ENCODE results near the gene PDIA5. TPM values are rescaled to one million over a fixed set of nuclear protein-coding genes. Genes with fewer than 3 reads are reported as not detected.

The PDIA5 gene
- polyA plus RNA-seq, 1 donor (not counting 4 experiments of a cell fraction or from before 2014, with no cell fraction given): 29.8 TPM

GRCh38 chr3:123100193-123100776 lies 33.5 kb downstream of the PDIA5 start:
- no peak overlapping the region for H3K4me3 ChIP-seq (ENCODE audit: control insufficient read depth in 2 of 3, extremely low read depth in 1 of 3, insufficient read depth in 2 of 3, low read depth in 1 of 3, low read length in 3 of 3)
- dilution Hi-C loops (cut with MboI; ENCODE audit: extremely low pct_ligation_motif_present, low sequenced_read_pairs): no loop called here
- no peaks in the 10 kb centered on the region for H3K4me1 ChIP-seq (ENCODE audit: control insufficient read depth, extremely low read depth, insufficient read depth, low read length)
- H3K9ac ChIP-seq (ENCODE audit: control insufficient read depth, extremely low read depth, insufficient read depth, low read length): no peak overlapping the region
- no peaks in the 10 kb centered on the region for H3K9me1 ChIP-seq (ENCODE audit: control insufficient read depth, extremely low read depth, insufficient read depth, low read length)
- DNase-seq (ENCODE audit: low read depth, low spot score): no peak
- no peak overlapping the region for H3K4me2 ChIP-seq (ENCODE audit: control insufficient read depth, extremely low read depth, insufficient read depth, low read depth, low read length)
- H4K20me1 ChIP-seq (ENCODE audit: control insufficient read depth, extremely low read depth, insufficient read depth, low read length): peaks cover 3% of the 10 kb centered on the region
- H3K79me2 ChIP-seq (ENCODE audit: control insufficient read depth, insufficient read depth, low read length): peaks cover 8% of the 10 kb centered on the region
- H3K36me3 ChIP-seq (ENCODE audit: control insufficient read depth in 2 of 2, extremely low read depth in 1 of 2, insufficient read depth in 2 of 2, low read length in 2 of 2): peaks cover 33 to 47% of the 10 kb centered on the region in 2 experiments
- no peaks in the 10 kb centered on the region for H3K27me3 ChIP-seq (ENCODE audit: control insufficient read depth, extremely low read depth, insufficient read depth, low read length)
- no peaks in the 10 kb centered on the region for H3K9me3 ChIP-seq (ENCODE audit: control insufficient read depth, low read depth, low read length)
- TF ChIP-seq CTCF (optimal IDR thresholded peaks at IDR 0.05 in 1 of 3, IDR thresholded peaks at IDR 0.05 in 1 of 3, conservative IDR thresholded peaks at IDR 0.05 in 1 of 3; ENCODE audit: extremely low read depth in 1 of 3, insufficient read depth in 2 of 3, low read length in 3 of 3) (no peak), EZH2 (IDR thresholded peaks at IDR 0.05; ENCODE audit: low read length) (no peak)
- FAIRE-seq: no peak
- H3K27ac ChIP-seq (ENCODE audit: control insufficient read depth, insufficient read depth, low read length): no peak overlapping the region
- no peak overlapping the region for H2AFZ ChIP-seq (ENCODE audit: control insufficient read depth, low read length)

DNA sequence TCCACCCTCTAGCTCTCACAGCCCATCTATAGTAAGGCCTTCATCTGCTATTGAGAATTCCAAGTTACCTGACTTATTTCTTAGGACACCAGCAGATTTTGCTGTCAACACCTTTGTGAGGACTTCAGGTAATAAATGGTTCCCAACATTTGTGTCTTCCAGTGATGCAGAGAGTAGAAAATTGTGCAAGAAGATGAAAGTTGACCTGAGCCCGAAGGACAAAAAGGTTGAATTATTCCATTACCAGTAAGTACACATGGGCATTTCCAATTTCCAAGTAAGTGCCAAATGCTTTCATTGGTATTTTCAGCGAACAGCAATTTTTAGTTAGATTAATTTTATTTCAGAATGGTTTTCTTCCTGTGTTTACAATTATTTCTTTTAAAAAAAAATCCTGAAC lies 35.4 kb downstream of the PDIA5 start:
- DNase-seq (ENCODE audit: low read depth, low spot score) (no peak), FAIRE-seq (no peak)
- Histone ChIP-seq H3K27me3 (ENCODE audit: control insufficient read depth, extremely low read depth, insufficient read depth, low read length) (no peaks in the 10 kb centered on the region), H3K27ac (ENCODE audit: control insufficient read depth, insufficient read depth, low read length) (no peak overlapping the region), H3K36me3 (ENCODE audit: control insufficient read depth in 2 of 2, extremely low read depth in 1 of 2, insufficient read depth in 2 of 2, low read length in 2 of 2) (peaks cover 37 to 53% of the 10 kb centered on the region in 2 experiments), H4K20me1 (ENCODE audit: control insufficient read depth, extremely low read depth, insufficient read depth, low read length) (peaks cover 4% of the 10 kb centered on the region), H3K4me2 (ENCODE audit: control insufficient read depth, extremely low read depth, insufficient read depth, low read depth, low read length) (no peak overlapping the region), H2AFZ (ENCODE audit: control insufficient read depth, low read length) (no peak overlapping the region), H3K4me1 (ENCODE audit: control insufficient read depth, extremely low read depth, insufficient read depth, low read length) (no peaks in the 10 kb centered on the region), H3K9me1 (ENCODE audit: control insufficient read depth, extremely low read depth, insufficient read depth, low read length) (no peaks in the 10 kb centered on the region), H3K9ac (ENCODE audit: control insufficient read depth, extremely low read depth, insufficient read depth, low read length) (no peak overlapping the region), H3K4me3 (ENCODE audit: control insufficient read depth in 2 of 3, extremely low read depth in 1 of 3, insufficient read depth in 2 of 3, low read depth in 1 of 3, low read length in 3 of 3) (no peak overlapping the region), H3K79me2 (ENCODE audit: control insufficient read depth, insufficient read depth, low read length) (peaks cover 8% of the 10 kb centered on the region), H3K9me3 (ENCODE audit: control insufficient read depth, low read depth, low read length) (no peaks in the 10 kb centered on the region)
- TF ChIP-seq EZH2 (IDR thresholded peaks at IDR 0.05; ENCODE audit: low read length) (no peak), CTCF (optimal IDR thresholded peaks at IDR 0.05 in 1 of 3, IDR thresholded peaks at IDR 0.05 in 1 of 3, conservative IDR thresholded peaks at IDR 0.05 in 1 of 3; ENCODE audit: extremely low read depth in 1 of 3, insufficient read depth in 2 of 3, low read length in 3 of 3) (no peak)
- dilution Hi-C loops (cut with MboI; ENCODE audit: extremely low pct_ligation_motif_present, low sequenced_read_pairs): no loop called here

All from keratinocyte (primary cell).